ENCODE data around the gene FSTL1.

Gene FSTL1

DNA sequence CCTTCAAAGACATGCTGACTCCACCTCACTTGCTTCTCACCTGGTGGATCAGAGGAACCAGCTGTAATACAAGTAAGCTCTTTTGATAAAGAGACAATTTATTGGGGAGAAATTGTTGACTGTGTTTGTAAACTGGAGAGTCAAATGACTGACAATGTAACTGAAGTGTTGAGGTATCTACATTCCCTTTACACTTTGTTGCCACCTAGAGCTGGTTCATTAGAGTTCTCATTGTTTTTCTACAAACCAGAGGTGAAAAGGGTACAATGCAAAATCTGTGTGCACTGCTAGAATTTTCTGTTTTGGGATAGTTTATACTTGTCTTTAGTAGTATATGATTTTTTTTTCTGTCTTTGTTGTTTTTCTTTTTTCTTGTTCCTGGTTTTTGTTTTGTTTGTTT is 93.0 kb downstream of the FSTL1 start:
- Histone ChIP-seq H3K36me3 (ENCODE audit: control insufficient read depth, insufficient read depth, low read length) (no peaks in the 10 kb centered on the region), H3K27ac (ENCODE audit: low read depth, low read length, severe bottlenecking) (no peak overlapping the region), H3K9me3 (ENCODE audit: control insufficient read depth, low read length) (no peaks in the 10 kb centered on the region), H3K4me3 (ENCODE audit: extremely low read depth, insufficient read depth, low read length, poor library complexity, severe bottlenecking) (no peak overlapping the region), H3K4me1 (ENCODE audit: control insufficient read depth, insufficient read depth, low read length, poor library complexity, severe bottlenecking) (no peaks in the 10 kb centered on the region)

DNA sequence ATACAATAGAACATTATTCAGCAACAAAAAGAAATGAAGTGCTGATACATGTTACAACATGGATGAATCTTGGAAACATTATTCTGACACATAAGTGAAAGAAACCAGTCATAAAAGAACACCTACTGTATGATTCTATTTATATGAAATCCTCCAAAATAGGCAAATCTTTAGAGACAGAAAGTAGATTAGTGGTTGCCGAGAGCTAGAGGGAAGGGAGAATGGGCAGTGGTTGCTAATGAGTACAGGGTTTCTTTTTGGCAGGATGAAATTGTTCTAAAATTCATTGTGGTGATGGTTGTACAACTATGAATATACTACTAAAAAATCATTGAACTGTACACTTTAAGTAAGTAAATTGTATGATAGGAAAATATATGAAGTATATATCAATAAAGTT is 95.3 kb downstream of the FSTL1 start:
- H3K4me1 ChIP-seq (ENCODE audit: control insufficient read depth, insufficient read depth, low read length, poor library complexity, severe bottlenecking), result no peaks in the 10 kb centered on the region
- no peak overlapping the region for H3K27ac ChIP-seq (ENCODE audit: low read depth, low read length, severe bottlenecking)
- H3K9me3 ChIP-seq (ENCODE audit: control insufficient read depth, low read length), result no peaks in the 10 kb centered on the region
- H3K4me3 ChIP-seq (ENCODE audit: extremely low read depth, insufficient read depth, low read length, poor library complexity, severe bottlenecking), result no peak overlapping the region
- H3K36me3 ChIP-seq (ENCODE audit: control insufficient read depth, insufficient read depth, low read length), result no peaks in the 10 kb centered on the region
- 83% methylated on average over 1 of the region's 1 CpG; no CpG with 5 or more reads in 1 of the 2 experiments for WGBS, 2 experiments (ENCODE audit: insufficient coverage in 2 of 2)

DNA sequence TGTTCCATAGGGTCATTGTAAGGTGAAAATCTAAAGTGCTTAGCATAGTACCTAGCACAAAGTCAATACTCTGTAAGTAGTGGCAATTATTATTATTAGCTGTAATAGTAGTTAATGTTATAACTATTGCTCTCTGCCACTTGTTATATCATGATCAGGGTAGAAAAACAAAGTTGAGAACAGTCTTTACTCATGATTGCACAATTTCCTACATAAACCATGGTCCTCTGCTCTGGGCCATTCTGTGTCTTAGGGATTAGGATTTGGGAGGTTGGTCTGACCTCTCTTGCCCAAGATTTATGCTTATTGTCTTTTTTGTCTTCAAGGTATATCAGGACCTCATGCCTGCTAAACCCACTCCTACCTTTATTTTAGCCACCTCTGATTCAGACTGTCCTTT is 97.3 kb downstream of the FSTL1 start:
- H3K4me1 ChIP-seq (ENCODE audit: control insufficient read depth, insufficient read depth, low read length, poor library complexity, severe bottlenecking), result no peaks in the 10 kb centered on the region
- H3K4me3 ChIP-seq (ENCODE audit: extremely low read depth, insufficient read depth, low read length, poor library complexity, severe bottlenecking), result no peak overlapping the region
- H3K9me3 ChIP-seq (ENCODE audit: control insufficient read depth, low read length), result no peaks in the 10 kb centered on the region
- H3K36me3 ChIP-seq (ENCODE audit: control insufficient read depth, insufficient read depth, low read length), result no peaks in the 10 kb centered on the region
- H3K27ac ChIP-seq (ENCODE audit: low read depth, low read length, severe bottlenecking), result no peak overlapping the region

DNA sequence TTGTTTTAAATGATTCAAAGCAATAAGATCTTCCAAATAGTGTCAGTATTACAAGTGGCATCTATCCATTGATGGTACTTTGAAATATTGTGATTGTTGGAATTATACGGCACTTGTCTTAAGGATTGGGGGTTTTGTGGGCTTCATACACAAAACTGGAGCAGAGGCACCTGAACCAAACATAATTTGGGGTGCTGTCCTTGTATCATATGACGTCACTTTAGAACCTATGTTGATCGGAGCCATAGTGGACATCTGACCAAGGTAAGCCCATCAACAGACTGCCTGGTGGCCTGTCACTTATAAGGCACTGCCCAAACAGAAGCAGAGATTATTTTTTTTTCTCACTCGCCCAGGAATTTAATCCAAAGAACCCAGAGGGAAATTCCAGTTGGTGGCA is 98.8 kb downstream of the FSTL1 start:
- H3K4me3 ChIP-seq (ENCODE audit: extremely low read depth, insufficient read depth, low read length, poor library complexity, severe bottlenecking), result no peak overlapping the region
- no peaks in the 10 kb centered on the region for H3K4me1 ChIP-seq (ENCODE audit: control insufficient read depth, insufficient read depth, low read length, poor library complexity, severe bottlenecking)
- H3K27ac ChIP-seq (ENCODE audit: low read depth, low read length, severe bottlenecking), result no peak overlapping the region
- H3K36me3 ChIP-seq (ENCODE audit: control insufficient read depth, insufficient read depth, low read length), result no peaks in the 10 kb centered on the region
- H3K9me3 ChIP-seq (ENCODE audit: control insufficient read depth, low read length), result no peaks in the 10 kb centered on the region
- 84 to 100% methylated on average over 3 of the region's 4 CpGs for WGBS, 2 experiments (ENCODE audit: insufficient coverage in 2 of 2)

DNA sequence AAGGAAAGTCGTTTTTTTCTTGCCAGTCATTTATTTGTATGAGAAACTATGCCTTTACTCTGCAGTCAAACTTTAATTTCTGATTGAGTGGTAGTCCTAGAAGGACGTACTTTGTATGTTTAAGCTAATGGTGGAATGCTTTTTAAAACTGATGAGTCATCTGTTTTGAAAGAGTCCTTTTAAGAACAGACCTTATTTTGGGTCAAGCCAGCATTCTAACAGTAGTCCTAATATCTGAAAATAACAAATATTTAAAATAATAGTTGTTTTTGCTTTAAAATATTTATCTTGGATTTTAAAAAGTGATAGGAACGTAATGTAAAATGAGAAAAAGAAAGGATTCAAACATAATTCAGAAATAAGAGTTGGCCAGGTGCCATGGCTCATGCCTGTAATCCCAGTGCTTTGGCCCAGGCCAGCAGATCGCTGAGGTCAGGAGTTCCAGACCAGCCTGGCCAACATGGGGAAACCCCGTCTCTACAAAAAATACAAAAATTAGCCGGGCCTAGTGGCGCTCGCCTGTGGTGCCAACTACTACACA is 100.3 kb downstream of the FSTL1 start:
- H3K36me3 ChIP-seq (ENCODE audit: control insufficient read depth, insufficient read depth, low read length), result no peaks in the 10 kb centered on the region
- H3K9me3 ChIP-seq (ENCODE audit: control insufficient read depth, low read length), result no peaks in the 10 kb centered on the region
- no peaks in the 10 kb centered on the region for H3K4me1 ChIP-seq (ENCODE audit: control insufficient read depth, insufficient read depth, low read length, poor library complexity, severe bottlenecking)
- WGBS, 2 experiments (ENCODE audit: insufficient coverage in 2 of 2), result 83 to 94% methylated on average over 1 to 2 of the region's 8 CpGs
- H3K4me3 ChIP-seq (ENCODE audit: extremely low read depth, insufficient read depth, low read length, poor library complexity, severe bottlenecking), result peak overlapping the region; percentile 75
- no peak overlapping the region for H3K27ac ChIP-seq (ENCODE audit: low read depth, low read length, severe bottlenecking)

DNA sequence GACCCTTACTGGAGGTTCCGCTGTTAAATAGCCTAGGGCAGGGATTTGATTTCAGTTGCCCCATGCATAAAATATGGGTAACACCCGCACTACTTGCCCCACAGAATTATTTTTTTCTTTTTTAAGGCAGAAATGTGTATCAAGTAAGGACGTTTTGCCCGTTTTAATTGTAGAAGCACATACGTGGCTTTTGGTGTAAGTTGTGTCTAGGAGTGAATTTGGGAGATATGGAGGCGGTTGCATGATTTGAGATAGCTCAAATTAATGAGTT is 101.0 kb downstream of the FSTL1 start:
- no peaks in the 10 kb centered on the region for H3K36me3 ChIP-seq (ENCODE audit: control insufficient read depth, insufficient read depth, low read length)
- no peaks in the 10 kb centered on the region for H3K4me1 ChIP-seq (ENCODE audit: control insufficient read depth, insufficient read depth, low read length, poor library complexity, severe bottlenecking)
- 40 to 41% methylated on average over 3 to 5 of the region's 6 CpGs for WGBS, 2 experiments (ENCODE audit: insufficient coverage in 2 of 2)
- H3K9me3 ChIP-seq (ENCODE audit: control insufficient read depth, low read length), result no peaks in the 10 kb centered on the region
- peak overlapping the region; percentile 71 for H3K27ac ChIP-seq (ENCODE audit: low read depth, low read length, severe bottlenecking)
- H3K4me3 ChIP-seq (ENCODE audit: extremely low read depth, insufficient read depth, low read length, poor library complexity, severe bottlenecking), result peak overlapping the region; percentile 75

DNA sequence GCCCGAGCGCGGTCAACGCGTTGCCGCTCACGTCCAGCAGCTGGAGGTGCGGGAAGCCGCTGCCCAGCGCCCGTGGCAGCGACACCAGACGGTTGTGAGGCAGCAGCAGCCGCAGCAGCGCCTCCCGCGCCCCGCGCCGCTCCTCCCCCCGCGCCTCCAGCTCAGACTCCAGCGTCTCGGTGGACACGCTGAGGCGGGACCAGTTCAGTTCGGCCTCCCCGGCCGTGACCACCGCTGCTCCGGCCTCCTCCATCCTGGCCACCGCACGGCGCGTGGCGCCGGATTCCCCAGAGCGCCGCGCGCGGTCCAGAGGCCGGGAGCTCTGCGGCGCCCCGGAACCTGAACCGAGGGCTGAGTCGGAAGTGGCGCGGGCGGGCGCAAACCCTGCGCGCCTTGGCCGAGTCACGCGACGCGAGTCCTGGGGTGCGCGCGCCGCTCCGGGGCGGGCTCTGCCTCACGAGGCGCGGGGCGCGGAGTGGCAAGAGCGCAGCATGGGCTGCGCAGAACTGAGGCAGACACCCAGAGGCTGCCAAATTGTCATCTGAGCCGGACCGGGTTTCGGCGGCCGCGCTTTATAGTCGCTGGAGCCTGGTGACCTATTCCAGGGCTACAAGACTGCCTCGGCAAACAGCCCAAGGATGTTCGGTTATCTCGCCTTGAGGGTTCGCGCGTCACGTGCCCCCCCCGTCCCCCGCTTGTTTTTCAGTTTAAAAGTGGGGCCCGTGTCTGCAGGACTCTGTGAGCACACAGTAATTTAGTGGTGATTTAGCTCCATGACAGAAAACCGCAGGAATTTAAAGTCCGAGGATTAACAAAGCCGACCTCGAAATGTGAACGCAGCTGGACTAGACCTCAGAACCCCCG is 101.6 kb downstream of the FSTL1 start, which contains the start of gene LRRC58:
Gene LRRC58, minus strand, starts transcription at position 364 of the 864 bp plus-strand sequence. Its CDS starts 111 bp downstream, at position 253.
- no peaks in the 10 kb centered on the region for H3K9me3 ChIP-seq (ENCODE audit: control insufficient read depth, low read length)
- no peaks in the 10 kb centered on the region for H3K4me1 ChIP-seq (ENCODE audit: control insufficient read depth, insufficient read depth, low read length, poor library complexity, severe bottlenecking)
- WGBS, 2 experiments (ENCODE audit: insufficient coverage in 2 of 2), result 0 to 1% methylated on average over 88 to 93 of the region's 95 CpGs
- H3K36me3 ChIP-seq (ENCODE audit: control insufficient read depth, insufficient read depth, low read length), result no peaks in the 10 kb centered on the region
- peak within 1 kb of the TSS; percentile 75 for H3K4me3 ChIP-seq (ENCODE audit: extremely low read depth, insufficient read depth, low read length, poor library complexity, severe bottlenecking)
- peak within 1 kb of the TSS; percentile 71 for H3K27ac ChIP-seq (ENCODE audit: low read depth, low read length, severe bottlenecking)

DNA sequence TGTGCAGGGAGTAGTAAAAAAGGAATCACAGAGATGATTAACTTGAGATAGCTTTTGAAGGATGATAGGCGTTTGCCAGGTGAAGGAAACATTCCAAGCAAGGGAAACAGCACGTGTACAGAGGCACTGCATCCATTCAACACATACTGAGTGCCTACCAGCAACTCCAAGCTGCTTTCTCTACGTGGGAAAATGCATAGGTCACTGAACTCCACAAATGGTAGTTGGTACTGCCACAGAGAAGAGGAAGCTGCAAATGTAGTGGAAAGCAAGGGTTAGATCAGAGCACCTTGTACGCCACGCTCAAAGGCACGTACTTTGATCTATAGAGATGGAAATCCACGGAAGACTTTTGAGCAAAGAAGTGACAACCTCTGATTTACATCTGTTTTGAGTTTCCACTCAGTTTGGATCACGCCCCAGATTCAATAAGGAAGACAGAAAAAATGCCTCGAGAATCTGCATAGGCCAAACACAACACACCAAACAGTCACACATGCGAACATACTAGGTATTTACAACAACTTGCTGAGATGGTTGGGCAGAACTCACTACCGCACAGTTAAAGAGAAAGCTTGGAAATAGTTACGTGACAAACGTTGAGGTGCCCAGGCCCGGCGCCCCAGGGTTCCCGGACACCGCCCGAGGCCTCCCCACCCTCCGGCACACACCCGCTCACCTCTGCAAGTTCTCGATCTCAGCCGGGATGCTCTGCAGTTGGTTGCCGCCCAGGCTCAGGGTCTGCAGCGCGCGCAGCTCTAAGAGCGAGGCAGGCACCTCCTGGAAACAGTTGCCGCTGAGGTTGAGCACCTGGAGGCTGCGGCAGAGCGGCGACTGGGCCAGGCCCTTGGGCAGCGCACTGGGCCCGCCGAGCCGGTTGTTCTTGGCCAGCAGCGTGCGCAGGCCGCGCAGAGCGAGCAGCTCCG is 102.5 kb downstream of the FSTL1 start:
- WGBS, 2 experiments (ENCODE audit: insufficient coverage in 2 of 2), result 6 to 8% methylated on average over 27 to 32 of the region's 41 CpGs
- peak overlapping the region; percentile 71 for H3K27ac ChIP-seq (ENCODE audit: low read depth, low read length, severe bottlenecking)
- no peaks in the 10 kb centered on the region for H3K4me1 ChIP-seq (ENCODE audit: control insufficient read depth, insufficient read depth, low read length, poor library complexity, severe bottlenecking)
- no peaks in the 10 kb centered on the region for H3K9me3 ChIP-seq (ENCODE audit: control insufficient read depth, low read length)
- no peaks in the 10 kb centered on the region for H3K36me3 ChIP-seq (ENCODE audit: control insufficient read depth, insufficient read depth, low read length)
- peak overlapping the region; percentile 75 for H3K4me3 ChIP-seq (ENCODE audit: extremely low read depth, insufficient read depth, low read length, poor library complexity, severe bottlenecking)

DNA sequence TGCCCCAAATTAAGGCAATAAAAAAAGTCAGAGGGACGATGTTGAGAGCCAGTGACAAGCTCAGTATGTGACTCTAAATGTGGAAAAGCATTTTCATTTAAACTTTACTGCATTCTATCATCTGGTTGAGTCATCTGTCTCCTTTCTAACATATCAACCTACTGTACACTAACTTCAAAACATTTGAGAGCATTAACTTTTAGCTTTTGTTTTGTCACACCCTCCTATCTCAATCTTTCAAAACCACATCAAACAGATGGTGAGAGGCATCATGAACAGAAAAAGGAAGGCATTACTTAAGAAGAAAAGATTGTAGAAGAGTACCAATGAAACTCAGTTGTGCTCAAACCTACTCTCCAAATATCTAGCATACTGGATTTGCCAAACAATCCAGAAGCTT is 106.4 kb downstream of the FSTL1 start:
- no peak overlapping the region for H3K27ac ChIP-seq (ENCODE audit: low read depth, low read length, severe bottlenecking)
- H3K4me1 ChIP-seq (ENCODE audit: control insufficient read depth, insufficient read depth, low read length, poor library complexity, severe bottlenecking), result no peaks in the 10 kb centered on the region
- peaks cover 4% of the 10 kb centered on the region for H3K36me3 ChIP-seq (ENCODE audit: control insufficient read depth, insufficient read depth, low read length)
- peaks cover 3% of the 10 kb centered on the region for H3K9me3 ChIP-seq (ENCODE audit: control insufficient read depth, low read length)
- 100% methylated on average over 1 of the region's 1 CpG; no CpG with 5 or more reads in 1 of the 2 experiments for WGBS, 2 experiments (ENCODE audit: insufficient coverage in 2 of 2)
- H3K4me3 ChIP-seq (ENCODE audit: extremely low read depth, insufficient read depth, low read length, poor library complexity, severe bottlenecking), result no peak overlapping the region
